GM21526 (cell line): ENCODE measurements around the gene F2RL1.
"Not testable (repeated sequence)": the region's sequence is repeated elsewhere in the genome, so short reads cannot be mapped to it uniquely, and the experiment has no call there.

Source experiments
- ATAC-seq: cut with Tn5 transposase; IDR thresholded peaks from one replicate; pipeline ENCODE4 v1.9.1; 2021; ENCODE audit warnings: moderate library complexity; ENCODE audit not compliant: unreplicated experiment, low FRiP score

The F2RL1 gene

GRCh38 chr5:76805821-76806505 is 12.9 kb upstream of the F2RL1 start:
- no peak for ATAC-seq

- ATAC-seq, result no peak
Measured at GRCh38 chr5:76807296-76807695, 11.5 kb upstream of the F2RL1 start.

- no peak for ATAC-seq
Measured at GRCh38 chr5:76808141-76808691, 10.6 kb upstream of the F2RL1 start.

GRCh38 chr5:76809141-76809540 is 9.7 kb upstream of the F2RL1 start:
- no peak for ATAC-seq

- ATAC-seq, result no peak
Measured at GRCh38 chr5:76810236-76810635, 8.6 kb upstream of the F2RL1 start.

- ATAC-seq, result no peak
Measured at GRCh38 chr5:76811214-76811613, 7.6 kb upstream of the F2RL1 start.

- ATAC-seq, result not testable (repeated sequence)
Measured at GRCh38 chr5:76812209-76812608, 6.6 kb upstream of the F2RL1 start.

- no peak for ATAC-seq
Measured at GRCh38 chr5:76813982-76814562, 4.8 kb upstream of the F2RL1 start.

GRCh38 chr5:76816110-76816831 is 2.6 kb upstream of the F2RL1 start:
- no peak for ATAC-seq

- no peak for ATAC-seq
Measured at GRCh38 chr5:76819851-76820525, 1.2 kb downstream of the F2RL1 start.

GRCh38 chr5:76820526-76820890 is 1.7 kb downstream of the F2RL1 start:
- no peak for ATAC-seq

- no peak for ATAC-seq
Measured at GRCh38 chr5:76821136-76821535, 2.3 kb downstream of the F2RL1 start.

- ATAC-seq, result not testable (repeated sequence)
Measured at GRCh38 chr5:76822105-76822731, 3.4 kb downstream of the F2RL1 start.

GRCh38 chr5:76826416-76826815 is 7.6 kb downstream of the F2RL1 start:
- not testable (repeated sequence) for ATAC-seq

GRCh38 chr5:76831110-76831452 is 12.3 kb downstream of the F2RL1 start:
- ATAC-seq, result no peak

GRCh38 chr5:76836181-76836580 is 17.4 kb downstream of the F2RL1 start:
- no peak for ATAC-seq

- no peak for ATAC-seq
Measured at GRCh38 chr5:76836585-76836984, 17.8 kb downstream of the F2RL1 start.

- no peak for ATAC-seq
Measured at GRCh38 chr5:76838481-76839261, 19.8 kb downstream of the F2RL1 start.

- ATAC-seq, result no peak
Measured at GRCh38 chr5:76841361-76841760, 22.5 kb downstream of the F2RL1 start.

- ATAC-seq, result no peak
Measured at GRCh38 chr5:76845890-76846289, 27.1 kb downstream of the F2RL1 start.
